Uterus (tissue), 2 donors: ENCODE measurements around the gene TCF12.

Source experiments
- POLR2A ChIP-seq, 2 donors: fragments of 450-650 bp; IDR thresholded peaks; one replicate each; pipeline ENCODE4 v1.6.1; 2016; ENCODE audit warnings: antibody characterized with exemption in 2 of 2, mild to moderate bottlenecking in 1 of 2, moderate library complexity in 1 of 2
- TF ChIP-seq, protein P1 (sequence below), 4 experiments: fragments of 200-600 bp in 2 of 4; fragments of 450-650 bp in 2 of 4; sonication (generic) in 2 of 4; IDR thresholded peaks; one replicate each; pipeline ENCODE4 v1.5.1; 2016 to 2019; ENCODE audit warnings: antibody characterized with exemption in 4 of 4, mild to moderate bottlenecking in 2 of 4, moderate library complexity in 1 of 4

DNA sequence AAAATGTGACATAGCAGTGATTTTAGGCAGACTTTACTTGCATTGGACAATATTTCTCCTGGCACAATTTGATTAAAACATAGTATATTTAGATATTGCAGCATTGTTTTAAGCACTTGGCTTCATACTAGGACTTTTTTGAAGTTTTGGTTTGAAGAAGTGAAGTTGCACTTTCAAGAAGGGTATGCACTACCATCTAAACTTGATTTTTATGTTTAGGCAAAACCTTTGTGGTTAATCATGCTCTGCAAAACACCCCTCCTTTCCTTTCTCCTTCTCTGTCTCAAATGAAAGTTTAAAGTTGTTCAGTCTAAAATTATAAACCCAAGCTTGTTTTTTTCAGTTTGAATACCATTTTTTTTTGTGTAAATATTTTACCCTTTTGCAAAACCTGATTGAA is 173.8 kb downstream of the TCF12 start:
- TF ChIP-seq, protein P1, sequence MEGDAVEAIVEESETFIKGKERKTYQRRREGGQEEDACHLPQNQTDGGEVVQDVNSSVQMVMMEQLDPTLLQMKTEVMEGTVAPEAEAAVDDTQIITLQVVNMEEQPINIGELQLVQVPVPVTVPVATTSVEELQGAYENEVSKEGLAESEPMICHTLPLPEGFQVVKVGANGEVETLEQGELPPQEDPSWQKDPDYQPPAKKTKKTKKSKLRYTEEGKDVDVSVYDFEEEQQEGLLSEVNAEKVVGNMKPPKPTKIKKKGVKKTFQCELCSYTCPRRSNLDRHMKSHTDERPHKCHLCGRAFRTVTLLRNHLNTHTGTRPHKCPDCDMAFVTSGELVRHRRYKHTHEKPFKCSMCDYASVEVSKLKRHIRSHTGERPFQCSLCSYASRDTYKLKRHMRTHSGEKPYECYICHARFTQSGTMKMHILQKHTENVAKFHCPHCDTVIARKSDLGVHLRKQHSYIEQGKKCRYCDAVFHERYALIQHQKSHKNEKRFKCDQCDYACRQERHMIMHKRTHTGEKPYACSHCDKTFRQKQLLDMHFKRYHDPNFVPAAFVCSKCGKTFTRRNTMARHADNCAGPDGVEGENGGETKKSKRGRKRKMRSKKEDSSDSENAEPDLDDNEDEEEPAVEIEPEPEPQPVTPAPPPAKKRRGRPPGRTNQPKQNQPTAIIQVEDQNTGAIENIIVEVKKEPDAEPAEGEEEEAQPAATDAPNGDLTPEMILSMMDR (IDR thresholded peaks at IDR 0.05) = no peak
- TF ChIP-seq POLR2A (IDR thresholded peaks at IDR 0.05) = no peak
